ENCODE data around the gene AGPAT1. TPM values are rescaled to one million over a fixed set of nuclear protein-coding genes. Genes with fewer than 3 reads are reported as not detected.
"Not testable (repeated sequence)": the region's sequence is repeated elsewhere in the genome, so short reads cannot be mapped to it uniquely, and the experiment has no call there.

The AGPAT1 gene
- total RNA-seq, 2 donors from 2014 or later, result 22.7 to 54.2 TPM

DNA sequence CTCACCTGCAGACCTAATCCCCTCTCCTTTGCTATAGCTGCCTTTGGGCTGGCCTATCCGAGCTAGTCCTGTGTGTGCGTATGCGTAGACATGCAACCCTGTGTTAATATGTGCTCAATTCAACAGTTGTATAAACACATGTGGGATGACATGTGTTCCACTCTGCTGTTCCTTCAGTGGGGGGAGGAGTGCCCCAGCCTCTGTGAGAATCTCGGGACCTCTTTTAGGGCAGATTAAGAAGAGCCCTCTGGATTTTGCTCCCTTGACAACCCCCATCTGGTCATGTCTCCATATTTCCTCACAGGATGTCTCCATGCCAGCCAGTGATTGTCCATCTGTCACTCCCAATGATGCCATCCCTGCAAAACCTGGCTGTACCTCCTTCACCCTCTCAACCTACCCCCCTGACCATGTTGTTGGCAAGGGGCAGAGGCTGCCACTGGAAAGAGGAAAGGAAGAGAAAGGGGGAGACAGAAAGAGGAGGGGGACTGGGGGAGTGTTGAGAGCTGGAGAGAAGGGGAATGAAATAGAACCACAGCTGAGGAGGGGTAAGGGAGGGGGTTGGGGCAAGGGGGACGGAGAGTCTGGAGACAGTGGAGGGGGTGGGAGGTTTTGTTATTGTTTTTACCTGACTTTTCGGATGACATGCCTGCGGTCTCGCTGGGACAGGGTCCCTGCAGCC is 24.6 kb downstream of the AGPAT1 start:
- peaks cover 11% of the 10 kb centered on the region for H3K36me3 Mint-ChIP-seq (ENCODE audit: low read depth)
- H3K4me1 Mint-ChIP-seq, result peaks cover 46% of the 10 kb centered on the region
- peaks cover 42% of the 10 kb centered on the region for H3K27me3 Mint-ChIP-seq
- H3K9me3 ChIP-seq (ENCODE audit: control insufficient read depth, low read length, poor library complexity, severe bottlenecking), result no peaks in the 10 kb centered on the region
- DNase-seq (no peak), ATAC-seq (no peak)
- H3K4me3 Mint-ChIP-seq, result peak overlapping the region; percentile 25
- no peak overlapping the region for H3K27ac Mint-ChIP-seq

DNA sequence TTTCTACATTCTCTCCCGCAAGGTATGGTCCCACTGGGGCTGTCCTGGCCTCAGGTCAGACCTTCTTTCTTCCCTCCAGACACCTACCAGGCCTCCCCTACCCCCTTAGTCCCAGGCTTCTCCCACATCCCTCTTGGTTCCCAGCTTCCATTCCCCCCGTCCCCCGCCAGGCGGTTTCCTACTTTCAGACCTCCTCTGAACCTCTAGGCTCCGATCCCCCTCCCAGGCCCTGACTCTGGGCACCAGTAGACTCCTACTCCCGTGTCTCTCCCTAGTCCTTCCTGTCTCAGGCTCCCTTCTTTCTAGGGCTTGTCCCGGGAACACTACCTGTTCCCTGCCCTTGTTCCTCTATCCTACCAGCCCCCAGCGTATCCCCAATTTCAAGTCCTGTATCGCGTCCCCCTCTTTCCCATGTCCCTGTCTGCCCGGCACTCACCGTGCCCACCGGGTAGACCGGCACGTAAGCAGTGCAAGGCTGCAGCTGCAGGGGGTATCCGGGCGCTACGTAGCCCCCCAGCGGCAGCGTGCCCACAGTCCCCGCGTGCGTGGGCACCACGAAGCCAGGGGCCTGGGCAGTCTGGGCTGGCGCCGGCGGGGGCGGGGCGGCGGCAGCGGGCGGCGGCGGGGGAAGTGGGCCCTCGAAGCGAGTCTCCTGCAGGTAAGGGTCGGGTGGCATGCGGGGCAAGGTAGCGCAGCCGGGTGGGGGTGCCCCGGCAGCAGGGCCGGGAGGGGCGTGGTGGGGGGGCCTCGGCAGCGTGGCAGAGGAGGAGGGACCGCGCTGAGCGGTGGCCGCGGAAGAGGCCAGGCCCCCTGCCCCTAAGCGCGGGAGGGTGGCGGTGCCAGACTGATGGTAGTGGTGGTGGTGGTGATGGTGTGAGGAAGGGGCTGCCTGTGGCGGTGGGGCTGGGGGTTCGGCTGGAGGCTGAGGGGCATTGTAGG is 25.7 kb downstream of the AGPAT1 start:
- Mint-ChIP-seq H3K27me3 (peaks cover 47% of the 10 kb centered on the region), H3K4me1 (peaks cover 44% of the 10 kb centered on the region), H3K4me3 (peak overlapping the region; percentile 52), H3K27ac (no peak overlapping the region), H3K36me3 (ENCODE audit: low read depth) (peaks cover 9% of the 10 kb centered on the region)
- DNase-seq (no peak), ATAC-seq (no peak)
- H3K9me3 ChIP-seq (ENCODE audit: control insufficient read depth, low read length, poor library complexity, severe bottlenecking), result no peaks in the 10 kb centered on the region

DNA sequence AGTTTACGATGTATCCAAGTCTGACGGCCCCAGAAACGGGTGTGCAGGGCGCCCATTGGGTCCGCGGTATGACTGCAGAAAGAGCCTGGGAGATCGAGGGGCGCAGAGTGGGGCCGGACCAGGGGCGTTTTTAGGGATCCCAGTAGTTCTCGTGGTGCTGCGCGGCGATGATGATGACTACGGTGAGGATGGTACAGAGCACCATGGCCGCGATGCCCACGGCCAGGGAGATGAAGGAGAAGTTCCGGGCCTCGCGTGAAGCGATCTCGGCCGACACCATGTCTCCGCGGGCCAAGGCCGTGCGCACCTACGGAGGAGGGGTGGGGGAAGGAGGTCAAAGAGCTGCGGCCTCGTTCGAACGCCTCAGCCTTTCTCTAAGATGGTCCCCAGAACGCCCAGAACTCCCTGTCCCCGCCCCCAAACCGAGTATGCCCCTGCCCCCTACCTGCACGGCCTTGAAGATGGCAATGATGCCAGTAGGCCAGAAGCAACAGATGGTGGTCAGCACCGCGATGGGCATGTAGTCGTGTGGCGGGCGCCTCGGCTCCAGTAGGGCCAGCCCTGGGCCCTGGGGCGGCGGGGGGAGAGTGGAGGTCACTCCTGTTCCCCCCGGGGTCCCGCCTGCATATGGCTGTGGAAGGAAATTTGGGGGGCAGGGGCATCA is 26.7 kb downstream of the AGPAT1 start:
- H3K27ac Mint-ChIP-seq, result no peak overlapping the region
- H3K27me3 Mint-ChIP-seq, result peaks cover 47% of the 10 kb centered on the region
- no peak for DNase-seq

DNA sequence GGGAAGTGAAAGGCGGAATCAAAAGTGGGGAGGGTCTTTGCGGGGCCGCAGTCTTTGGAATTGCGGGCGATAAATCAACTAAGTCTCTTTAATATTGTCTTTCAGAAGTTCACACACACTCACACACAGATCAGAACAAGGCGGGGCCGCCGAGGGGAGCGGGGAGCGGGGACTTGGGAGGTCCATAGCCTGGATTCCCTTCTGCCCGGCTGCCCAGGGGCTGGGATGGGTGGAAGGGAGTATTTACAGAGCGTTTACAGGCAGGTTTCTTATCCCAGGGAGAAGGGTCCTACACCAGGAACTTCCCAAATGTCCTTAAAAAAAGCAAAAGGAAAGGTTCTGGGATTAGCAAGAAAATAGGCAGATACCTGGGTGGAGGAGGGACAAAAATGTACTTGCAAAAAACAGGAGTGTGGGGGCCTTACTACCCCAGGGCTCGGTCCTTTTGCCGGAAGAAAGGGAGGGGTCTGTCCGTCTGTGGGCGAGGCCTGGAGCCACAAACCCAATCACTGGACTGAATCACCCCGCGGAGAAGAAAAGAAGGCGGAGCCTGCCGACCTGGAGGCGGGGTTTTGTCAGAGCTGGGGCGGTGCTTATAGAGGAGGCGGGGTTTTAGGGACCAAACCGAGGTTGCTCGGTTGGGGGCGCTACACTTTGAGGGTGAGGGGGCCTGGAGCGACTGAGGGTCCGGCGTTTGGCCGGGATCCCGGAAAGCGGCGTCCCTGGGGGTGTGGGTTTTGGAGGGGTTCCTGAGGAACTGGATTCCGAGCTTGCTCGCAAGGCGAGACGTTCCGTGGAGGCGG is 27.4 kb downstream of the AGPAT1 start:
- H3K4me3 Mint-ChIP-seq, result peak overlapping the region; percentile 87
- no peaks in the 10 kb centered on the region for H3K9me3 ChIP-seq (ENCODE audit: control insufficient read depth, low read length, poor library complexity, severe bottlenecking)
- peaks cover 9% of the 10 kb centered on the region for H3K36me3 Mint-ChIP-seq (ENCODE audit: low read depth)
- peaks cover 33% of the 10 kb centered on the region for H3K4me1 Mint-ChIP-seq
- peak; percentile 84 for ATAC-seq
- peaks cover 47% of the 10 kb centered on the region for H3K27me3 Mint-ChIP-seq
- H3K27ac Mint-ChIP-seq, result peak overlapping the region; percentile 46
- peak; percentile 47 to 63 (median 49) for DNase-seq

More for the DNA sequence above, 26.7 kb downstream of the AGPAT1 start:
- H3K9me3 ChIP-seq (ENCODE audit: control insufficient read depth, low read length, poor library complexity, severe bottlenecking), result no peaks in the 10 kb centered on the region
- peaks cover 9% of the 10 kb centered on the region for H3K36me3 Mint-ChIP-seq (ENCODE audit: low read depth)
- peaks cover 38% of the 10 kb centered on the region for H3K4me1 Mint-ChIP-seq
- peak overlapping the region; percentile 87 for H3K4me3 Mint-ChIP-seq
- ATAC-seq, result peak; percentile 27

DNA sequence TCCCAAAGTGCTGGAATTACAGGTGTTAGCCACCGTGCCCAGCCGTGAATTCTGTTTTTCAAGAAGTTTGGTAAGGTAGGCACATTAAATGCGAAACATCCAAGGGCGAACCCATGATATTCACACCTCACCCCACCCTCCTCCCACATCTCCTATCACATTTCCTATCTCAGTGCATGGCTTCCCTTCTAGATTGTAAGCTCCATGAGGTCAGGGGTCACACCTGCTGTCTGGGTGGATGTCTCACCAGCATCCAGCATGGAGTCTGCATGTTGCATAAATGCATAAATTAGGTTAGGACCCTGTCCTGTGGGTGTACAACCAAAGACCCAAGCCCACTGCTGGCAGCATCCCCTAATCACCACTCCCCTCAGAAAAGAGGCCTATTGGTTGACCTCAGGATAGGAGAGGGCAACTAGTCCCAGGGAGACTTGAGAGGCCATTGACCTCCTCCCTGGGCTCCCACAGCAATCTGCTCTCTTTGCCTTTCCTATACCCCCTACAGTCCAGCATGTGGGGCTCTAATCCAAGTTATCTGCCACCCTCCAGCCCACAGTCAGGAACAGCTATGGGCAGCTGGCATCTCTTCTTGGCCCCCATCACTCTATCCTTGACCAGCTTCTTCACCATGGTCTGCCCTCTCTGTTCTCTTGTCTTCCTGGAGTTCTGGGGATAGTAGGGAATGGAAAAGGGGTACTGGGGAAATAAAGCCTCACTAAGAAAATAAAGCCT is 28.3 kb downstream of the AGPAT1 start:
- Mint-ChIP-seq H3K27ac (peak overlapping the region; percentile 46), H3K4me3 (peak overlapping the region; percentile 87), H3K27me3 (peaks cover 43% of the 10 kb centered on the region), H3K36me3 (ENCODE audit: low read depth) (peaks cover 9% of the 10 kb centered on the region), H3K4me1 (peaks cover 26% of the 10 kb centered on the region)
- no peak for DNase-seq
- ATAC-seq, result no peak
- H3K9me3 ChIP-seq (ENCODE audit: control insufficient read depth, low read length, poor library complexity, severe bottlenecking), result no peaks in the 10 kb centered on the region

DNA sequence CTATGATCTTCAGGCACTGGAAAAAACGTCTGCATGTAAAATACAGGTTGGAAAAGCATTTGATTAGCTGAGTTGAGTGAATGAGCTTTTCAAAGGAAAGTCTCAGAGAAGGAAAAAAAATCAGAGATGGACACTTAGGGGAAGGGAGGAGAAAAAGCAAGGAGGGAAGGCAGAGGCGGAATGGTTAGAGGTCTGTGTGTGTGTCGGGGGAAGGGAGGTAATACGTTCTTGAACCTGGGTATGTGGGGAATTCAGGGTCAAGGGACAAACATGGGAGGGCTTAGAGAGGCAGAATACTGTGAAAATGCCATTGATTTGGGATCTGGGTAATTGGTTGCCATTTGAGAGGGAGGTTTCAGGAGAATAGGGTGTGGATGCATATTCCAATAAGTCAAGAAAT is 29.2 kb downstream of the AGPAT1 start:
- H3K4me1 Mint-ChIP-seq, result peaks cover 23% of the 10 kb centered on the region
- no peak for ATAC-seq
- H3K9me3 ChIP-seq (ENCODE audit: control insufficient read depth, low read length, poor library complexity, severe bottlenecking), result no peaks in the 10 kb centered on the region
- no peak for DNase-seq
- peaks cover 12% of the 10 kb centered on the region for H3K36me3 Mint-ChIP-seq (ENCODE audit: low read depth)
- no peak overlapping the region for H3K4me3 Mint-ChIP-seq
- peaks cover 50% of the 10 kb centered on the region for H3K27me3 Mint-ChIP-seq
- no peak overlapping the region for H3K27ac Mint-ChIP-seq

DNA sequence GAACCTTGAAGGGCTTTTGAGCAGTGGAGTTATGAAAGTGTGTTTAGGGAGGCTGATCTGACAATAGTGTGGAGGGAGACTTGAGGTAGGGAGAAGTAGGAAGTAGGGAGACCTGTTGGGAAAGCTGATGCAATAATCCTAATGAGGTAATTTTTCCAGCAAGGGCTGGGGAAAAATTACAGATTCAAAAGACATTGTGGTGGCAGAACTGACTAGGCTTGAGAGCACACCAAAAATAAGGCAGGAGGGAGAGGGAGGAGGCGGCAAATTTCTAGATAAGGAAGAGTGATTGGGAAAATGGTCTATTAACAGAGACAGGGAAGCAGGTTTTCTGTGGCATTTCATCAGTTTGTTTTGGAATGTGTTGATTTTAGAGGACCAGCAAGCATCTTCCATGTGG is 29.6 kb downstream of the AGPAT1 start:
- Mint-ChIP-seq H3K27ac (no peak overlapping the region), H3K27me3 (peaks cover 52% of the 10 kb centered on the region), H3K36me3 (ENCODE audit: low read depth) (peaks cover 15% of the 10 kb centered on the region), H3K4me3 (no peak overlapping the region), H3K4me1 (peaks cover 21% of the 10 kb centered on the region)
- ATAC-seq (no peak), DNase-seq (no peak)
- H3K9me3 ChIP-seq (ENCODE audit: control insufficient read depth, low read length, poor library complexity, severe bottlenecking), result no peaks in the 10 kb centered on the region

DNA sequence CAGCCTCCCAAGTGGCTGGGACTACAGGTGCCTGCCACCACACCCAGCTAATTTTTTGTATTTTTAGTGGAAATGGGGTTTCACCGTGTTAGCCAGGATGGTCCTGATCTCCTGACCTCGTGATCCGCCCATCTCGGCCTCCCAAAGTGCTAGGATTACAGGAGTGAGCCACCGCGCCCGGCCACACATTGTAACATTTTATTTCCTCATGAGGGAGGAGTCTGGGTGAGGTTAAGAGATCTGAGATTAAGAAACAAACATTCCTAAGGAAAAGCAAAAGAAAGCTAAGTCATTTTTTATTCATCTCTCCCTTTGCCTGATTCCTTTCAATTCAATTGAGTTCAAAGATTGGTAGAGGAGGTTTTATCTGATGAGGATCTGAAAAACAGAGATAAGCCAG is 31.6 kb downstream of the AGPAT1 start:
- not testable (repeated sequence) for H3K4me3 Mint-ChIP-seq; H3K9me3 ChIP-seq (ENCODE audit: control insufficient read depth, low read length, poor library complexity, severe bottlenecking); H3K36me3 Mint-ChIP-seq (ENCODE audit: low read depth); H3K27ac Mint-ChIP-seq; DNase-seq; ATAC-seq
- Mint-ChIP-seq H3K4me1 (peaks cover 15% of the 10 kb centered on the region), H3K27me3 (peaks cover 43% of the 10 kb centered on the region)

DNA sequence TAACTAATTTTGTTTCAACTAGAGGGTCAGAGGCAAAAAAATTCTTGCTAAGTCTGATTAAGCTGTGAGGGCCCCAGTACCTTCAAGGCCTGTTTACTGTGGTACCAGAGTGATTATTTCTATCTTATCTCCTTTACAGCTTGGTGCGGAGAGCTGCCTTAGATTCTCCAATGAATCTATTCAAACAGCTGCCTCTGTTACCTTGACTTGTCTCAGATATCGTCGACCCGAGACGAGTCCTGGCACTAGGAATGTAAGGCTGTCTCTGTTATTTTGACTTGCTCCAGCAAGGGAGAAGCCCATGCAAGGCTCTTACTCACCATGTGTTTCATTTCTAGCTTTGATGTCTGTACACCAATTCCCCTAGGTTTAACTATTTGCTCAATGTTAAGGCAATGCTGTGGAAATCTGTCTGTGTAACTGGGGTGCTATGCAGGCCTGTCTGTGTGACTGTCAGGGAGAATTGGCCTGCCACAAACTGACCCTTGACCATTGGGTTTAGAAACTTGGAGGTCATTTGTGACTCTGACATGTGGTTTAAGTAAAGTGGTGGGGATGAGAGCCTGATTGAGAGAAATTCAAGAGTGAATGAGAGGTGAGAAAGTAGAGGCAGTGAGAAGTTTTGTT is 35.4 kb downstream of the AGPAT1 start:
- H3K4me1 Mint-ChIP-seq, result no peaks in the 10 kb centered on the region
- H3K27me3 Mint-ChIP-seq, result peaks cover 20% of the 10 kb centered on the region
- H3K4me3 Mint-ChIP-seq, result no peak overlapping the region
- DNase-seq (no peak), ATAC-seq (no peak)
- no peaks in the 10 kb centered on the region for H3K9me3 ChIP-seq (ENCODE audit: control insufficient read depth, low read length, poor library complexity, severe bottlenecking)
- H3K36me3 Mint-ChIP-seq (ENCODE audit: low read depth), result peaks cover 6% of the 10 kb centered on the region
- H3K27ac Mint-ChIP-seq, result no peak overlapping the region

DNA sequence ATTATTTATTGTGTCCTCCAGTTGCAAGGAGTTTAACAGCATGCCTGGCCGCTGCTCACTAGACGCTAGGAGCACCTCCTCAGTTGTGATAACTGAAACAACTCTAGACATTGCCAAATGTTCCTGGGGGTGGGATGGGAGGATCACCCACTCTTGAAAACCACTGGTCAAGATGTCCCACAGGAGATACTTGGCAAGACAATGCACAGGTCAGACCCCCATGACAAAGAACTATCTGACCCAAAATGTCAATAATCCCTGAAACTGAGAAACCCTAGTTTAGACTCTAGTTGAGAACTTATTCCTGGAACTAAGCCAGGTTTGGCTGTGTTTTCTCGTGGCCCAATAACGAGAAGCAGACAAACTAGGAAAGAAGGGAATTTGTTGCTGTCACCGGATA is 36.3 kb downstream of the AGPAT1 start:
- Mint-ChIP-seq H3K27me3 (peaks cover 23% of the 10 kb centered on the region), H3K27ac (no peak overlapping the region), H3K4me1 (no peaks in the 10 kb centered on the region), H3K36me3 (ENCODE audit: low read depth) (peaks cover 6% of the 10 kb centered on the region), H3K4me3 (no peak overlapping the region)
- no peak for ATAC-seq
- DNase-seq, result no peak
- H3K9me3 ChIP-seq (ENCODE audit: control insufficient read depth, low read length, poor library complexity, severe bottlenecking), result no peaks in the 10 kb centered on the region

DNA sequence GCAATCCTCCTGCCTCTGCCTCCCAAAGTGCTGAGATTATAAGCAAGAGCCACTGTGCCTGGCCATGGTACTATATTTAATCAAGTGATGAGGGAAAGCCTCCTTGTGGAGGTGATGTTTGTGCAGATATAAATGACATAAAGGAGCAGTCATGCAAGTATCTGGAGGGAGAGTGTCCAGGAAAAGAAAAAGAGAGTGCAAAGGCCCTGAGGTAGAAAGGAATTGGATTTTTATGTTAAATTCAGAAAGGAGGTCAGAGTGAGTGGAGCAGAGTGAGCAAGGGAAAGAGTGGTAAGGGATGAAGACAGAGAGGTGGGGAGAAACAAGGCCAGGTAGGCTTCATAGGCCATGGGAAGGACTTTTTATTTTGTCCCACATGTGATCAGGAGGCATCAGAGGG is 38.4 kb downstream of the AGPAT1 start:
- Mint-ChIP-seq H3K4me1 (no peaks in the 10 kb centered on the region), H3K27me3 (peaks cover 28% of the 10 kb centered on the region), H3K36me3 (ENCODE audit: low read depth) (peaks cover 6% of the 10 kb centered on the region), H3K27ac (no peak overlapping the region), H3K4me3 (no peak overlapping the region)
- no peak for ATAC-seq
- DNase-seq, result no peak
- H3K9me3 ChIP-seq (ENCODE audit: control insufficient read depth, low read length, poor library complexity, severe bottlenecking), result no peaks in the 10 kb centered on the region

DNA sequence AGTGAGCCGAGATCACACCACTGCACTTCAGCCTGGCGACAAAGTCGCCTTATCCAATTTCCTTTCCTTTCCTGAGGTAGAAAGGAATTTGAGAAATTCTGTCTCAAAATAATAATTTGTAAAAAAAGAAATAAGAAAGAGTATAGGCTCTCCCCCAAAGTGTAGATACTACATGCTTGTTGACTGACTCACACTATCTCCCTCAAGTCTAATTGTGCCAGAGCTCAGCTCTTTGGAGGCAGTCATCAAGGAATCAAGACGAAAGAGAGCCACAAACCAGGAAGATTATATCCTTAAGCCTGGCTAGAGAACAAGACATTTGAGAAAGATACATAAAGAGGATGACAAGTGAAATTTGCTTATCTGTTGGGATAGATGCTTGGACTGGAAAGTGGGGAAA is 42.1 kb downstream of the AGPAT1 start:
- no peak overlapping the region for H3K4me3 Mint-ChIP-seq
- ATAC-seq (no peak), DNase-seq (no peak)
- no peak overlapping the region for H3K27ac Mint-ChIP-seq
- H3K9me3 ChIP-seq (ENCODE audit: control insufficient read depth, low read length, poor library complexity, severe bottlenecking), result no peaks in the 10 kb centered on the region
- H3K4me1 Mint-ChIP-seq, result peaks cover 7% of the 10 kb centered on the region
- H3K36me3 Mint-ChIP-seq (ENCODE audit: low read depth), result no peaks in the 10 kb centered on the region
- peaks cover 11% of the 10 kb centered on the region for H3K27me3 Mint-ChIP-seq

Measured in T-helper 17 cell (primary cell).